Activated CD4-positive, alpha-beta T cell treated with anti-CD3 and anti-CD28 coated beads, Interleukin-10, Interleukin-2, amounts not matched to agents 100 ng/mL and 50 ng/mL, durations not matched to agents 16 hours and 8 hours (primary cell): ENCODE data around the gene TSNAX.

Source experiments
- DNase-seq: peaks from one replicate; pipeline ENCODE4 v3.0.0-alpha.2; 2020

The TSNAX gene

GRCh38 chr1:231519166-231519565 is 9.3 kb upstream of the TSNAX start:
- no peak for DNase-seq

- no peak for DNase-seq
These were observed 6.4 kb upstream of the TSNAX start for GRCh38 chr1:231522038-231522437.

- no peak for DNase-seq
These were observed 5.4 kb upstream of the TSNAX start for GRCh38 chr1:231522931-231523642.

- DNase-seq = no peak
These were observed 4.7 kb upstream of the TSNAX start for GRCh38 chr1:231523816-231524215.

DNA sequence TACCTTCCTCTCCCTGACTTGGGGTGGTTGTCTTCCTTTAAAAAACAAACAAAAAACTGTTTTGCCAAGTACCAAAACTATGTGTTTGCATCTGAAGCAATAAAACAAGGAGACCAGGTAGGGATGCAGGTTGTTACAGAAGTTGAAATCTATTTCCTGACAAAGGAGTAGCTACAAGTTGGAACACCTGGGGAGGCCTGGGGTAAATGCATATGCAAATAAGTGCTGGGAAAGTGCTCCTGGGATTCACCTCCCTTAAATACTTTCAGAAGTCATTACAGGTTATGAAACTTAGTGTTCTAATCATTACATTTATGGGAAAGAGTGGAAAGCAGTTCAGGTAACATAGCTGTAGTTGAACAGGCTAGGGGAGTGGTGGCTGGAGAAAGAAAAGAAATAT is 1.9 kb upstream of the TSNAX start:
- no peak for DNase-seq

DNA sequence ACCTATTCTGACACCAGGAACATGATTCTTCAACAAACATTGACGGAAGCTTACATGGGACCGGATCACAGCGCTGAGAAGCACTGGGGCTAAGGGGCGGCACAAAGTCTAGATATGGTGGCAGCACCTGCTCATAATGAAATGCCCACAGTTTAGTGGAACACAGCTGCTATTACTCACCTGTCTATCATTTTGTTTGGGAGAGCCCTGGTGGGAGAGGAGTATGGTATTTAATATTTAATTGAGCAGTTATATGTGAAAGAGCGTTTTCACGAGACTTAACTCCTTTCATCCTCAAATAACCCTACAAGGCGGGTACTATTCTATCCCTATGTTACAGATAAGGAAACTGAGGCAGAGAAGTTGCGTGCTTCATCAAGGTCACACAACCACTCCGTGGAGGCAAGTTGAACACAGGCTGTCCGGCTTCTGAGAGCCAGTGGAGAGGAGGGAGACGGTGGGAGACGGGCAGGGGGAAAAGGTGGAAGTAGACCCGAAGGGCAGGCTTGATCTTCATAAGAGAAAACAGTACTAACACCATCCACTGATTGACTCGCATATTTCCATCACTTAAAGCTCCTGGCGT is 790 bp upstream of the TSNAX start:
- no peak for DNase-seq

GRCh38 chr1:231533240-231533639 is 4.8 kb downstream of the TSNAX start:
- DNase-seq = no peak

- no peak for DNase-seq
These were observed 6.3 kb downstream of the TSNAX start for GRCh38 chr1:231534703-231535159.

DNA sequence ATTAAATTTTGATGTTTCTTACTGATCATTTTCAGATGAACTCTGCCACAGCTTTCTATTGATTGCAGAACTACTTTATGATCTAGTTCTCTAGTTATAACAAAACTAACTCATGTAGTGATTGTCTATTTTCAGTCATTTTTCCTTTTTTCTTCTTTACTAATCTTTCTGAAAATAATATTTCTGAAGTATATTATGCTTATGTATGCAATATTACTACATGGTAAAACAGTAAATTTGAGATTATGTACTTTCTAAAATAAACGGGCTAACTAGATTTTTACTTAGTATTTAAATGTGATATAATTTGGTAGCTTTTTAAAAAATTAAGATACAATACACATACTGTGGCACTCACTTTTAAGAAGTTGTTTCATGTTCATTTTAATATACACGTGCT is 7.6 kb downstream of the TSNAX start:
- no peak for DNase-seq

- no peak for DNase-seq
These were observed 12.4 kb downstream of the TSNAX start for GRCh38 chr1:231540847-231541246.

DNA sequence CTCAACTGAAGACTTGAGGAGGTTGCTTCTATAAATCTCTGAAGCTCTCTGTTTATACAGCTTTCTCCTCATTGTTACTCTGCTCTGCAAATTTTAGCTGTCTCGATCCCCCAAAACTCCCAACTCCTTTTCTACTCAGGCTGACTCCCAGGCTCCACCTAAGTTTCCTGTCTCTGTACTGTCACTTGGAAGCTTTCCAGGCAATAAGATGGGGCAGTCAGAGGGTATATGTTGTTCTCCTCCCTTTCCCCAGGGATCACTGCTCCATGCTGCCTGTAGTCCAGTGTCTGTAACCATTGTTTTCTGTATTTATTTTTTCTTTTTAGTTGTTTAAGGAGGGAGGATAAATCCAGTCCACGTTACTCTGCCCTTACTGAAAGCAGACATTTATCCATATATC is 13.4 kb downstream of the TSNAX start:
- no peak for DNase-seq

DNA sequence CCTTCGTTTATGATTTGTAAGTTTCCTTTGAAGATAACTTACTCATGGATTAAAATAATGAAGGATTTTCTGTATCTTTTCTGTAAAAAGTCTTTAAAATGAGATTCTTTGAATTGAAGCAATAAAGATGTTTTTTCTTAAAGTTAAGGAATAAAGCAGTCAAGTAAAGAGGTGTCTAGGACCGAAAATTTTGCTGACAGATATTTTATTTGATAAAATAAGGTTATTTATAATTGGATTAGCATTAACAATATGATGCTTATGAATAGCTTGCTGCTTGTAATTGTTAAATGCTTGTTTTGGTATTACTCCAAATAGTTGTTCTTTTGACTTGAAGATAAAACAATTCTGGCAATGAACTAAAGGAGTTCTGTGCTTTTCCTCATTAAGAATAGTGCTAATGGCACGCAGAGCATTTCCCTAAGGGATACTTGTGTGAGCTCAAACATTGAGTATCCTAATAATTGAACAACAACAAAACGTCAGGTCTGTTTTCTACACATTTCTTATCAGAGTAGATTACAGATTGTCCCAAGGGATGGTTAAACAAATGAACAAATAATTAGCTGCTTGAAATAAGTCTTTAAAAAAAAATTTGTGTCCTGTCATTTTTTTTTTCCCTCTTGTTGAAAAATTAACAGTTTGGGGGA is 16.6 kb downstream of the TSNAX start:
- DNase-seq = no peak

GRCh38 chr1:231546693-231547092 is 18.2 kb downstream of the TSNAX start:
- DNase-seq = no peak

DNA sequence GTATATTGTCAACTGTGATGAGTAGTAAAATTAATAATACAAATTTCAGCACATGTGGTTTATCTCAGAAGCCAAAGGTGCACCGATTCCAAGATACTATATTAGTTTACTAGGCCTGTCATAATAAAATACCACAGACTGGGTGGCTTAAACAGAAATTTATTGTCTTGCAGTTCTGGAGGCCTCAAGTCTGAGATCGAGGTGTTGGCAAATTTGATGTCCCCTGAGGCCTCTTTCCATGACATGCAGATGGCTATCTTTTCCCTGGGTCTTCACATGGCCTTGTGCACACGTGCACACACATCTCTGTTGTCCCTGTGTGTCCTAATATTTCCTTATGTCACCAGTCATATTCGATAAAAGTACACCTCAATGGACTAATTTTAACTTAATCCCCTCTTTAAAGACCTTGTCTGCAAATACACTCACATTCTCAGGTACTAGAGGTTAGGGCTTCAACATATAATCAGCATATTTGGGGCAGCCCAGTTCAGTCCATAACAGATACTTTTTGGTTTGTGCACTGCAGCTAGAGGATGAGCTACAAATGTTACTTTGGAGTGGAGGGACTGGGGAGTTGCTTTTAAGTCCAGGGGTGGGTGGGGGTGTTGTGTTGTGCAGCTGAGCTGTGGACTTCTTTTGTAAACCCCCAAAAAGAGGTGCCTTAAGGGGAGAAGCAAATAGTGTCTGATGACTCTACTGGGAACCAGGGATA is 21.4 kb downstream of the TSNAX start:
- no peak for DNase-seq

- peak; percentile 21 for DNase-seq
These were observed 21.9 kb downstream of the TSNAX start for GRCh38 chr1:231550448-231550781.

- DNase-seq = no peak
These were observed 24.9 kb downstream of the TSNAX start for GRCh38 chr1:231553320-231553719.

- peak; percentile 58 for DNase-seq
These were observed 26.5 kb downstream of the TSNAX start for GRCh38 chr1:231554969-231555368.

GRCh38 chr1:231557411-231557810 is 28.9 kb downstream of the TSNAX start:
- no peak for DNase-seq

GRCh38 chr1:231557898-231558707 is 29.6 kb downstream of the TSNAX start:
- no peak for DNase-seq

GRCh38 chr1:231558708-231559185 is 30.3 kb downstream of the TSNAX start:
- no peak for DNase-seq

DNA sequence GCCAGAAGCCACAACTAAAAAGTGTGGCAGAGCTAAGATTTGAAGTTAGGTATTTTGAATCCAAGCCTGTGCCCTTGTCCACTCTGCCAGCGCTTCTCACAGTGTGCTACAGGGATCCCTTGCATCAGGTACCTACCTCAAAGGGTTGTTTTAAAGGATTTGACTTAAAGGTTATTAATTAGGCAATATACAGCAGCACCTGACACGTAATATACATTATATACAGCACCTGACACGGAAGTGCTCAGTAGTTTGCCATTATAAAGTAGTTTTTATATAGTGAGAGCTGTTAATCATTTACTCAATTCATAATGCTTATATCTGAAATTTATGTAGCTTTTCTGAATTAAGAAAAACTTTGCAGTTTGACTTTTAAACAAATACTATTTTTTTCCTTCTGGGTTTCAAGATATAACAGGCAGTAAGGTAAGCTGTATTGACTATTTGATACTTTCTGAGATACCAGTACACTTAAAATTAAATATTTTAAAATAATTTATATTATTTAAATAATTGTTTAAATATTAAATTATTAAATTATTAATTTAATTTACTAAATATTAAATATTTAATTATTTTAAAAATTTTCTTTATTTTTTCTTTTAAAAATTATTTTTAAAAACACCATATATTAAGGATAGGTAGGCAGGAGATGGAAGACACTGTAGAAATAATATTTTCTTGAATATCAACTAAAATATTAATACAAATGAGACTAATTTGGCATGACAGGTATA is 33.3 kb downstream of the TSNAX start:
- DNase-seq = no peak

- no peak for DNase-seq
These were observed 34.8 kb downstream of the TSNAX start for GRCh38 chr1:231563247-231563646.
